Ovary (tissue), 9 donors: ENCODE measurements around the gene COL15A1. TPM values are rescaled to one million over a fixed set of nuclear protein-coding genes. Genes with fewer than 3 reads are reported as not detected.

Source experiments
- DNase-seq, 5 donors: peaks; one replicate each; pipeline ENCODE4 v3.0.0-alpha.2; 2019 to 2020
- H3K27ac ChIP-seq, 2 donors: fragments of 200-600 bp; one replicate each; pipeline versions ENCODE4 v1.5.1 to v1.8.0; 2019 to 2022
- H3K27me3 ChIP-seq: fragments of 200-600 bp; one replicate; pipeline ENCODE4 v1.8.0; 2022
- H3K36me3 ChIP-seq: fragments of 200-600 bp; sonication (generic); one replicate; pipeline ENCODE4 v1.5.1; 2019
- H3K4me1 ChIP-seq: one replicate; pipeline ENCODE4 v1.8.1; 2013; ENCODE audit warnings: mild to moderate bottlenecking, moderate library complexity; ENCODE audit not compliant: insufficient read depth
- H3K4me3 ChIP-seq: fragments of 200-600 bp; sonication (generic); one replicate; pipeline ENCODE4 v1.5.1; 2017
- H3K9me3 ChIP-seq, 2 donors: fragments of 200-600 bp in 1 of 2; sonication (generic) in 1 of 2; one replicate each; pipeline versions ENCODE4 v1.5.1 to v1.8.1; 2013 to 2019; ENCODE audit warnings: mild to moderate bottlenecking in 1 of 2, moderate library complexity in 1 of 2
- EP300 ChIP-seq: sonication (generic); formaldehyde crosslinking; IDR thresholded peaks from one replicate; pipeline ENCODE4 v1.6.1; 2017; ENCODE audit warnings: antibody characterized with exemption
- POLR2A ChIP-seq: fragments of 450-650 bp; IDR thresholded peaks from one replicate; pipeline ENCODE4 v1.6.1; 2017; ENCODE audit warnings: antibody characterized with exemption, mild to moderate bottlenecking, moderate library complexity
- WGBS, 3 donors: extraction: QIAGEN DNeasy Blood & Tissue Kit in 1 of 3; methylation state at CpG; one replicate each; pipeline versions ENCODE4 v1.1.5 to v1.1.7; 2013 to 2017; 5-methylcytosine and 5-hydroxymethylcytosine counted together
- intact Hi-C, 4 donors: fragments of 100-400 bp; cut with DNase I; formaldehyde crosslinking; loops; one replicate each; pipeline versions ENCODE4 v1.11.0 to v1.15.1; 2022 to 2023
- polyA plus RNA-seq, 2 donors: library from polyadenylated mRNA; stranded (reverse); fragments of 200-250 nt in 1 of 2; fragments of 350-450 nt in 1 of 2; fragmentation: Illumina TruSeq in 1 of 2; extraction: RNeasy Lipid Tissue Mini Kit (QIAGEN cat#74804) in 1 of 2; gene quantifications; one replicate each; pipeline ENCODE4 v1.2.3, GENCODE V29; 2013 to 2014
- total RNA-seq, 7 donors: library from RNA; depleted of rRNA in 2 of 7; stranded (reverse); fragments of >200 nt in 2 of 7; fragmentation: NEBNext Ultra II Directional in 3 of 7; extraction: Animal tissue kit (Norgen Biotek cat#: 25700) in 3 of 7; gene quantifications; one replicate each; pipeline versions ENCODE4 v1.1.0 to v1.2.4, GENCODE V29; 2016 to 2023
- TF ChIP-seq, protein P1 (sequence below), 3 donors: fragments of 450-650 bp in 2 of 3; fragments of 200-600 bp in 1 of 3; IDR thresholded peaks; one replicate each; pipeline versions ENCODE4 v1.5.1 to v1.8.0; 2016 to 2022; ENCODE audit warnings: antibody characterized with exemption in 3 of 3, mild to moderate bottlenecking in 1 of 3
- donor health status: DM: no; HTN: no; CAD: no; lungs with moderate emphysema.
- donor health status: DM: no; HTN: no; CAD: no.
- donor health status: Bipolar disorder and iron deficiency.
- donor health status: DM: yes; HTN: yes; CAD: no.
- donor health status: DM: no; HTN: no; CAD: no.
- donor health status: DM: yes; HTN: yes; CAD: no.

Gene COL15A1
- total and polyA plus RNA-seq, 9 donors: 12.8 to 195 (median 48.6) TPM

DNA sequence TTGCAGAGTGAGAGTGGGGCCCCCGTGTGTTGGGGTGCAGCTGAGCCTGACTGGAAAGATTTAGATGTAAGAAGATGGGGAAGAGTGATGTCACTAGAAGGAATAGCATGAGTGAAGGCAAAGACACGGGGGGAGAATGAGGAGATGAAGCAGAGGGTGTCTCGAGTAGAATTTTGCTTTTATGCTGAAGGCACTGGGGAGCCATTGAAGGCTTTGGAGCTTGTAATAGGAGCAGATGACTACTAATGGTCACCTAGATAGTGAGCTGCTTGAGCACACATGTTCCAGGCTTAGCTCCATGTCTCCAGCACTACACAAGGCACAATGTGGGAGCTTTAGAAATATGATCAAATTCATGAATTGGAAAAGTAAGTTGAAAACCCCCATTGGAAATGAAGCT lies 32.1 kb downstream of the COL15A1 start:
- TF ChIP-seq EP300: no peak
- no peak for TF ChIP-seq POLR2A
- TF ChIP-seq, protein P1, sequence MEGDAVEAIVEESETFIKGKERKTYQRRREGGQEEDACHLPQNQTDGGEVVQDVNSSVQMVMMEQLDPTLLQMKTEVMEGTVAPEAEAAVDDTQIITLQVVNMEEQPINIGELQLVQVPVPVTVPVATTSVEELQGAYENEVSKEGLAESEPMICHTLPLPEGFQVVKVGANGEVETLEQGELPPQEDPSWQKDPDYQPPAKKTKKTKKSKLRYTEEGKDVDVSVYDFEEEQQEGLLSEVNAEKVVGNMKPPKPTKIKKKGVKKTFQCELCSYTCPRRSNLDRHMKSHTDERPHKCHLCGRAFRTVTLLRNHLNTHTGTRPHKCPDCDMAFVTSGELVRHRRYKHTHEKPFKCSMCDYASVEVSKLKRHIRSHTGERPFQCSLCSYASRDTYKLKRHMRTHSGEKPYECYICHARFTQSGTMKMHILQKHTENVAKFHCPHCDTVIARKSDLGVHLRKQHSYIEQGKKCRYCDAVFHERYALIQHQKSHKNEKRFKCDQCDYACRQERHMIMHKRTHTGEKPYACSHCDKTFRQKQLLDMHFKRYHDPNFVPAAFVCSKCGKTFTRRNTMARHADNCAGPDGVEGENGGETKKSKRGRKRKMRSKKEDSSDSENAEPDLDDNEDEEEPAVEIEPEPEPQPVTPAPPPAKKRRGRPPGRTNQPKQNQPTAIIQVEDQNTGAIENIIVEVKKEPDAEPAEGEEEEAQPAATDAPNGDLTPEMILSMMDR (IDR thresholded peaks at IDR 0.05): no peak
- intact Hi-C loops: loop anchor here in 2 of 4 donors (10.0 kb wide), 2 partner anchors 51 to 111 kb away; no protein-coding TSS in a partner anchor
- Histone ChIP-seq H3K27me3 (no peaks in the 10 kb centered on the region), H3K27ac (no peak overlapping the region), H3K4me1 (peaks cover 6% of the 10 kb centered on the region), H3K9me3 (no peaks in the 10 kb centered on the region), H3K36me3 (no peaks in the 10 kb centered on the region), H3K4me3 (no peak overlapping the region)
- 81 to 93% (median 92%) methylated on average over 3 of the region's 3 CpGs for WGBS, 3 donors
- no peak for DNase-seq

DNA sequence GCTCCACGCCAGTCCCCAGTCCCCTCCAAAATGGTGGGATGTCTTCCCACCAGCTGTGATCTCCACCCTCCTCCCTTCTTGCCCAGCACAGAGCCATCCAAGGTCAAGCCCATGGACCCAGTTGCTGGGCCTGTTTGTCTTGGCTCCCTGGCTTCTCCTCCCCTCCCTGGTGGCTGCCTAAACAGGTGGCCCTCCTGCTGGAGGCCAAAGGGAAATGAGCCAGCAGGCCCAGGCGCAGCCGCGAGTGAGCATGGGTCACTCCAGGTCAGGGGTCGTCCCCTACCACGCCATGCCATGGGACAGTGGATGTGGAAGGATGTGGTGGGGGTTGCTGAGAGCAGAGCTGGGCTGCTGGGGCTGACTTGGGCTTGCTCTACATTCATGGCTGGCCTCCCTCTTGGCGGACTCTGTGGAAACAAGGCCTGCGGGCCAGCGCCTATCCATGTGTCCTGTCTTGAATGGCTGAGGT lies 33.6 kb downstream of the COL15A1 start:
- intact Hi-C loops: loop anchor here in 2 of 4 donors (10.0 kb wide), 2 partner anchors 52 to 112 kb away; no protein-coding TSS in a partner anchor
- DNase-seq: no peak
- H3K27me3 ChIP-seq: no peaks in the 10 kb centered on the region
- peaks cover 3% of the 10 kb centered on the region for H3K4me1 ChIP-seq
- no peak overlapping the region for H3K4me3 ChIP-seq
- TF ChIP-seq POLR2A (no peak), EP300 (no peak)
- TF ChIP-seq, protein P1 (IDR thresholded peaks at IDR 0.05): no peak
- no peaks in the 10 kb centered on the region for H3K9me3 ChIP-seq
- H3K36me3 ChIP-seq: no peaks in the 10 kb centered on the region
- 67 to 79% (median 77%) methylated on average over 9 of the region's 9 CpGs for WGBS, 3 donors
- no peak overlapping the region for H3K27ac ChIP-seq

DNA sequence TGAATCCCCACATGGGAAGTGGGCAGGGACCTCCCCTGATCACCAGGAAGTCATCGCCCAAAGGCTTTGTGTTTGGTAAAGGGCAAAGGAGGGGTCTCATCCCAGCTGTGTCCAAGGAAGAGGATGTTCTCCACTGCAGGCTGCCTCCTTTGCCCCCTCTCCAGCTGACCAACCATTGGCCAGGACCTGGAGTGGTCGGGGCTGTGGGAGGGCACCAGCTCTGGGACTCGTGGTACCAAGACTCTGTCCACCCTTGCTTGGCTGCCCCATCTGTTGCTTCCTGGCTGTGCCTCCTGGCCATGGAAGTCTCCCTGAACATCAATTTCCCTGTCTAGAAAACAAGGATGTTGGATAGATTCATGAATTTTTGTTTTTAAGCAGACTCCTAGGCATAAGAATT lies 34.1 kb downstream of the COL15A1 start:
- H3K27ac ChIP-seq: peak overlapping the region in 1 of 2 donors; percentile 23
- TF ChIP-seq POLR2A (no peak), EP300 (no peak)
- TF ChIP-seq, protein P1 (IDR thresholded peaks at IDR 0.05): no peak
- no peak for DNase-seq
- no peaks in the 10 kb centered on the region for H3K9me3 ChIP-seq
- H3K4me1 ChIP-seq: peaks cover 3% of the 10 kb centered on the region
- WGBS, 3 donors: 80 to 92% (median 84%) methylated on average over 3 of the region's 3 CpGs
- H3K36me3 ChIP-seq: no peaks in the 10 kb centered on the region
- H3K27me3 ChIP-seq: no peaks in the 10 kb centered on the region
- no peak overlapping the region for H3K4me3 ChIP-seq
- intact Hi-C loops: loop anchor here in 2 of 4 donors (10.0 kb wide), 2 partner anchors 53 to 113 kb away; no protein-coding TSS in a partner anchor

DNA sequence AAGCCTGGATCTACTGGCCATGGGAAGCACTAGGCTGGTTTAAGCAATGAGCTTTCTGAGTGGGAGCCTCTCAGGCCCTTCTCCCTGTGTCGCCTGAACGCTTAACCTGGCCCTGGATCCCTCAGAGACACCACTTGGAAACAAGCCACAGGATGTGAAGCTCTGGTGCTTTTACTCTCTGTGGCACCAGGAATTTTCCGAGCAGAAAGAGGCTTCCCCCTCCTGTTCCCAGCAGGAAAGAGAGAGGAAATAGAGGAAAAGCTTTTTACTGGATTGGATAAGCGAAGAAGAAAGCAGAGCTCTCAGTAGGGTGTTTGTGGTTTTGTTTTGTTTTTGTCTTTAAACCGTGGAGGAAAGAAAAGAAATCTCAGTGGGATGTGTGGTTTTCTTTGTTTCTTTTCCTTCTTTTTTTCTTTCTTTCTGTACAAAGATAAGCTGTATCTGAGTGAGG lies 34.5 kb downstream of the COL15A1 start:
- intact Hi-C loops: loop anchor here in 2 of 4 donors (10.0 kb wide), 2 partner anchors 53 to 113 kb away; no protein-coding TSS in a partner anchor
- no peak for DNase-seq
- no peak for TF ChIP-seq POLR2A
- no peaks in the 10 kb centered on the region for H3K27me3 ChIP-seq
- WGBS, 3 donors: 36 to 48% (median 38%) methylated on average over 5 of the region's 5 CpGs
- H3K27ac ChIP-seq: peak overlapping the region in 1 of 2 donors; percentile 23
- H3K4me1 ChIP-seq: peaks cover 3% of the 10 kb centered on the region
- no peaks in the 10 kb centered on the region for H3K9me3 ChIP-seq
- H3K4me3 ChIP-seq: no peak overlapping the region
- H3K36me3 ChIP-seq: no peaks in the 10 kb centered on the region

DNA sequence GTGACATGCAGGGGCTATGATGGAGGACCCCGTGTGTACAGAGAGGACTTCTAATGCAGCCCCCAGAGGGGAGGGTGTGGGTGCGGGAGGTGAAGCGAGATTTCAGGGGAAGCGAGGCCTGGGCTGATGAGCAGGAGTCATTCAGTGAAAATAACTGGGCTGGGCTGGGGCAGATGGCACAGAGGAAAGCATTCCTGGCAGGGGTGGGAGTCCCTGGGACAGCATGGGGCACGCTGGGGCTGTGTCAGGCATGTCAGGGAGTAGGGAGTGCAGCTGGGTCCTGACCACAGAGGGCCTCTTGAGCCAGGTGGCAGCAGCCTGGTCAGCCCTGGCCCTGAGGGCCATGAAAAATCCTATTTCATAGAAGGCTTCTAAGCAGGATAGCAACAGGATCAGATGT lies 36.6 kb downstream of the COL15A1 start:
- Histone ChIP-seq H3K9me3 (no peaks in the 10 kb centered on the region), H3K4me1 (peaks cover 3% of the 10 kb centered on the region), H3K27me3 (no peaks in the 10 kb centered on the region), H3K4me3 (no peak overlapping the region), H3K27ac (no peak overlapping the region), H3K36me3 (no peaks in the 10 kb centered on the region)
- no peak for DNase-seq
- 92 to 93% (median 92%) methylated on average over 5 of the region's 5 CpGs for WGBS, 3 donors
- TF ChIP-seq EP300: no peak
- no peak for TF ChIP-seq POLR2A
- TF ChIP-seq, protein P1 (IDR thresholded peaks at IDR 0.05): no peak
- intact Hi-C loops: no loop called here
